NOMO-1 treated with dmso at 0.1 percent for 144 hours (cell line): ENCODE measurements around the gene ZNF697.

Experiments
- DNase-seq: peaks from one replicate; lab custom pipeline; 2025; ENCODE audit not compliant: unreplicated experiment; lab: John Stamatoyannopoulos, UW

Gene ZNF697

DNA sequence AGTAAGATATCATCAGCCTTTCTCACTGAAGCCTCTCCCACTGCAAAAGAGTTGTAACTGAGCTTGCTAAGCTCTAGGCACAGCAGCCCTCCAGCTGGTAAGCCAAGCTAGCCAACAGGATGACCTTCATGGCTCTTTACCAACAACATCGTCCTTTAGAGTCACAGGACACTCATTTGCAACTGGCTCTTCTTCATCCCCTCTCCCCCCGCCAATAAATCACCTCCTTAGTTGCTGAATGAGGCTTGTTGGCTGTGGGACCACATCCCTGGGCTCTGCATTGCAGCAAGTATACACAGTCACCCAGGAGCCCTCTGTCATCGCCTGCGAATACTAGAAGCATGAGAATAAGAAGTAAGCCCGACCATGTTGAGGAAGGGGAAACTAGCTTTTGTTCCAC lies 16.0 kb upstream of the ZNF697 start:
- no peak for DNase-seq

DNA sequence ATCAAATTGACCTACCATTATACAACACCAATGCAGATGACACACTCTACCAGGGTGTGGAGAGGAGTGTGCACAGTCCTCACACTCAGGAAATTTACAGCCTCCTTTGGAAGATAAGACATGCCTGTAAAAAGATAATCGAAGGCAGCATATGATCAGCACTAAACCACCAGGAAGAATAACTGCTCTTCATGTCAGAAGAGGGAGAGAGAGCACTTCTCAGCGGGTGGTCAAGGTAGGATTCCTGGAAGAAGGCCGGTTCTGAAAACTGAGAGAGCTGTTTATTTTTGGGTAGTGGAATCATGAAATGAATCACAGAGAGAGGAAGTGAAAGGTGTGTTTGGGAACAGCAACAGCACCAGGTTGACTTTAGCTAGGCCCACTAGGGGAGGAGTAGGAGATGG lies 14.0 kb upstream of the ZNF697 start:
- no peak for DNase-seq

DNA sequence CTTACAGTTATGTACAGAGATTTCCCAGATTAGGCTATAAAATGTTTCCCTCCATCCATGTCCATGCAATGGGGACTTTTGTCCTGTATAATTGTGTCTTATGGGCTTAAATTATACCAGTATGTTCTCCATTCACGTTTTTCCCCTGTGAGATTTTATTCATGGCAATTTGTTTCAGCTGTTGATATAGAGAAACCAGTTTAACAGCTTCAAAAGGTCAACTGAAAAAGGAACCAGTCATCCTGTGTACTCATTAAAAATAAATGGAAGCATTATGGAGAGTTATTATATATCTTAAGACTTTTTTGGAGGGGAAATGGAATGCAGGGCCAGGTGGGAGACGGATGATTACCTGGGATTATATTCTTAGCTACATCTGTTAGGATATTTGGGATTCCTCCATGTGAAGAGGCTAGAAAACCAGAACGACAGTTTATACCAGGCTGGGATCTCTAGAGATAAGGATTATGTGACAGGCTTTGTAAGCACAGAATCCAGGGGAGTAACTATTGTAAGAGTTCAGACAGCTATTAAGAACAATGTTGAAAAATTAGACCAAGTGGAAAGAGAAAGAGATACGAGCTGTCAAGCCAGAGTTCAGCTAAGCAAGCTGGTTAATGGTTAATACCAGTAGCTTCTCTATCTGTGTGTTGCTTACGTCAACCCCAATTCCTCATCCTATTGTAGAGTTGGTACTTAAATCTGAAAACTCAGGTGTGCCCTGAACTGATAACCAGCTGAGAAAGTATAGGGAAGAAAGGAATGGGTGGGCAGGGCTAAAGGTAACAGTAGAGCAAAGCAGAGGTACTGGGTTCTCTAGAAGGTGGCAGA lies 12.4 kb upstream of the ZNF697 start:
- DNase-seq = no peak

DNA sequence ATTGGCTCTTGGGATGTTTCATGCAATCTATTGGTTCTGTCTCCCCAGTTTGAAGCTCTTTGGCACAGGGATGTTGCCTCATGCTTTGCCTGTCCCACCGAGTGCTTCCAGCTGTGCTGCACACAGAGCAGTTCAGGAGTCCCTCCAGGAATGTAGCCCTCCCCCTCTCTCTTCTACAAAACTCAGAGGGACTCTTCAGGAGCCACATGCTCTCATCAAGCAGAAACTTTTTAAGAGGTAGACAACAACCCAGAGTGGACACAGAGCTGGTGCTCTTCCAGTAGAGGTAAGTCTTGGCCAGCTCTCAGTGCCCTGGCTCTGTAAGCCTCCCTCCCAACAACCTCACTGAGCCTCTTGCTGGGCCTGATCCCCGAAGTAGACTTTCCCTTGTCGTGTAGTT lies 11.6 kb upstream of the ZNF697 start:
- DNase-seq = no peak

DNA sequence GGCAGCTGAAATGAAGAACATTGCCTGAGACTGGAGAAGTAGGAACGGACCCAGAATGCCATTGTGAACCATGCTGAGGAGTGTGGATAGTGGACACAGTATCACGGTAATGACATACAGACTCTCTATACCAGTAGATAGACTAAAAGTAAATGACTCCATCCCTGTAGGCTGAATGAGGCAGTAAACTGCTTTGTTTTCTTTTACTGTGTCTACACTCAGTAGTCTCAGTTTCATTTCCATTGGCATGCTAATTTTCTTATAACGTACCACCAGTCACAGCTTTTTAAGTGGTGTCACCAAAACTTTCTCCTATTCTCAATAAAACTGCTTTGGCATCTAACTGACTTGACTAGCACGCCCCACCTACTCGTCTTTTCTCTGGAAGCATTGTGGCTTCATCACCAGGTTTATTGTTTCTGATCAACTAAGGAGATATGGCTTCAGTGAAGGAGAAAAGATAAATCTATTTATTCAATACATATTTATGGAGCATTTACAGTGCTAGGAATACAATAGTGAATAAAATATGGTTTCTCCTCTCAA lies 8.4 kb upstream of the ZNF697 start:
- no peak for DNase-seq

DNA sequence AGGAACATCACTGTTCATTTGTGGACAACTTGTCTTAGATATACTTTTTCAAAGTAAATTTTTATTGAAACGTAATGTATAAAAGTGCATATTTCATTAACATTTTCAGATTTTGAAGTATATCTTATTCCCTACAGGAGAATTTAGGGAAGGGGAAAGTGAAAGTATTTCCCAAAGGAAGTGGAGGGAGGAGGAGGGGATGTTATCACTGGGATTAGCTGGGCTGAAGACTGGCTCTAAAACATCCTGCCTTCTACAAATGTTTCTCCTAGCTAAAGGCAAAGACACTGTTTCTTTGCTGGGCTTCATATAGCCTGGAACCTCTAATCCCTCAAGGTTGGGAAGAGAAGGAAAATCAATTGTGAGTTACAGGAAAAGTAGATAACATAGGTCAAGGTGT lies 7.1 kb upstream of the ZNF697 start:
- DNase-seq = no peak

DNA sequence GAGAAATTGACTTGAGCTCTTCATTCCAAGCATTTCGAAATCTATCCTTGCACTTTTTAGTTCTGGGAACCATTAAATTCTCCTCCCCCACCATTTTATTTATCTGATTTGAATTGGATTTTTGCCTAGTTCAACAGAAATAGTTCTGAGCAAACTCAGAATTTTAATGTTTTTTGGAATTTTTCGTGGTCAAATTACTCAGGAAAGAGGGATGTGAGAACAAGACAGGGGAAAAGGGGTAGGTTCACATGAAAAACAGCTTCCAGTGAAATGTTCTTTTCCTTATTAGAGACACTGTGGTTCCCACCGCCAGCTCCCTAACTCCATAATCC lies 5.7 kb upstream of the ZNF697 start:
- no peak for DNase-seq

DNA sequence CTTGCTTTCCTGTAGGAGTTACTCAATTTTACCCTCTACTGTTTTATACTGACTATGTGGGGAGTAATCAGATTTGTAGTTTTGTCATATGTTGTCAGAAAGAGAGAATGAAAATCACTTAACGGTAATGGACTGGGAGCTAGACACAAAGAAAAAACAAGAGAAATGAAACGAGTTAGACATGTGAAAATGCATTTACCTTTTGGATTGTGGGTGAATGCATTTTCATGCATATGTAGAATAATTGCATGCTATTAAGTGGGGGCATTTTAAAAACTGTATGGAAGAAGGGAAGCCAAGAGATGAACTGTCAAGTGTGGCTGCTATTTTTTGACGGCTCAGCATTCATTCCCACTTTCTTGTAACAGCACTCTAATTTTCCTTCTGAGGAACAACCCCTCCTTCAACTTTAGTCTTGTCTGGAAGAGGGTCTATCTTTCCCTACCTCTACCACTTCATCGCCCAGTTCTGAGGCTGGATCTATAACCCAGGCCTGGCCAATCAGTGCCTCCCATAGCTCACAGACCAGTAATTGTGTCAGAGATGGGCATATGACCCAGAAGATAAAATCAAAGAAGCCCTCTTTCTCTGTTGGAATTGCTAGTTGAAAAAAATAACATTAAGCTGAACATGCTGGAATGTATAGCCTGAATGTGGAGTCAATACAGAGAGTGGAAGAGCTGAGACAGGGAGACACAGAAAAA lies 5.2 kb upstream of the ZNF697 start:
- no peak for DNase-seq

DNA sequence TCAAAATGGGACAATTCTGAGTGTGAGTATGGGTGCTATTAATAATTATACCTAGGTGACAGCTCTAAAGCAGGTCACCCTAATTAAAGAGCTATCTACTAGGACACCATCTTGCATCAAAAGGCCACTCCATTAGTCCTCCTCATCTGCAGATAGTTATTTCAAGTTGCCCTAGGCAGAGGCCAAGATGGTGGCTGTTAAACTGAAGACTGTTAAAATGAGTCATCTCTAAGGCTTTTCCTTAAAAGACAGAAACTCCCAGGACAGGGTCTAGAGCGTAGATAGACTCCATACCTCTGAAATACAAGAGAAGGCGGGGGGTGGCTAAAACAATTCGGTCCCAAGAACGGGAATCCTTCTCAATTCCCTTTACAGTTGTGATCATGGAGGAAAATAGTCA lies 4.5 kb upstream of the ZNF697 start:
- no peak for DNase-seq

DNA sequence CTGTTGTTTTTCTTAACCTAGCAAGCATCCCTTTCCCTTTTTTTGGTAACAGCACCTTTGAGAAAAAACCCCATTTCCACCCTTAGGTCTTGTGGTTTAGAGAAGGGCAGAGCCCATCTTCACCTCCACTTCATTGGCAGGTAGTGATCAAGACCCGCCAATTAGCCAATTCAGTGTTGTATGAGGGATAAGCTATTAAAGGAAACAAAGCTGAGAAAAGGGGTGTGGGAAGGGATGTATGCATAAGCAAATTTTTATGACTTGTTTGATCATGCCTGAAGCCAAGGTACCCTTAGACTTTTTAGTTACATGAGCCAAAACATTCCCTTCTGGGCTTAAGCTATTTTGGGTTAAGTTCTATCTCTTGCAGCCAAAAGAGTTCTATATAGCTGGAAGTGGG lies 3.6 kb upstream of the ZNF697 start:
- DNase-seq = no peak

DNA sequence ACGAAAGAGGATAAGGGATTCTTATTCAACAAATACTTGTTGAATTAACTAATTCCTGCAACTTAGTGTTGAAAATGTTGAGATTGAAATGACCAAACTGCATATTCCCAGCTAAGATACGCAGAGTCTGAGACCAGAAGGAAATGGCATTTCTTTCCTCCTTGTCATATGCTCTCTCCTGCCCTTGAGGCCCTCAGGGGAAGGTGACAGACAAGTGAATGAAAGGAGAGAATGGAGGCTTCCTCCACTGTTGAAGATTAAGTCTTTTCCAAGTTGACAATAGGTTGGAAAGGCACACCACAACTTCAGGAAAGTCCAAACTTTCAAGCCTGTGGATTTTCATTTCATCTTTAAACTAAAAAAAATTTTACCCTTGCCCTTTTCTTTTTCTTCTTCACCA lies 3.1 kb upstream of the ZNF697 start:
- DNase-seq = no peak

DNA sequence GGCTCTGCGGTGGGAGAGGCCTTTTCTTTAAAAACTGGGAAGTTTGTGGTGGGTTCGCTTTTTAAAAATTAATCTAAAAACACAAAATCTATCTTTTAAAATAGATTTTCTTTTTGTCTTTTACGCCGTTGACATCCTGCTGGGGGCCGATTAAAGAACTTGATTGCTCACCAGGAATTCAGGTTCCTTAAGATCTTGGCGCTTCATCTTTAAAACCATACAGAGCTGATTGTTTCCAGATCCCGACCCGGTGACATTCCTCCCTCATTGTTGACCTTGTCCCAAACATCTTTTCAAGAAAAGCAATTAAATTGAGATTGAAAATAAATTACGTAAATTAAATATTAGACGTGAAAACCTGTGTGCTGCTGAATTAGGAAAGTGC lies 546 bp upstream of the ZNF697 start:
- no peak for DNase-seq

DNA sequence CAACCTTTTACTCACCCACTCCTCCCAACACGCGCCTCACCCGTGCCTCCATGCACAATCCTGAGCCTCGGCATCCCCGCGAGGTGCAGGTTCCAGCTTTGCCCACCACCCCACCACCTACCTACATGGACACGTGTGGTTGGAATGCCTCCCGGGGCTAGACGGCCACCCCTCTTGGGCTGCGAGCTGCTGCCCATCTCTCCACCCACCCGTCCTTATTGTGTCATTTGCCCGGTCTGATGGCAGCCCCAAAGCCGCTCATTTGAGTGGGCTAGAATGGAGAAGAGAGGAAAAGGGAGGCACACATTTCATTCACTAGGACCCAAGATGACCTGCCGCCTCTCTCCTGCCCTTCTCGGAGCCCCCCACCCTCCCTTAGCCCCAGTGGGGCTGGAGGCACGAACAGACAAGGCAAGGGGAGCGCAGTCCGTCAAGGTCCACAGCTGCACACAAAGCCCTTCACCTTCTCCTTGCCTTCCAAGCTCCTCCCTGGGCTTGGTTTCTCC lies 785 bp downstream of the ZNF697 start:
- no peak for DNase-seq

DNA sequence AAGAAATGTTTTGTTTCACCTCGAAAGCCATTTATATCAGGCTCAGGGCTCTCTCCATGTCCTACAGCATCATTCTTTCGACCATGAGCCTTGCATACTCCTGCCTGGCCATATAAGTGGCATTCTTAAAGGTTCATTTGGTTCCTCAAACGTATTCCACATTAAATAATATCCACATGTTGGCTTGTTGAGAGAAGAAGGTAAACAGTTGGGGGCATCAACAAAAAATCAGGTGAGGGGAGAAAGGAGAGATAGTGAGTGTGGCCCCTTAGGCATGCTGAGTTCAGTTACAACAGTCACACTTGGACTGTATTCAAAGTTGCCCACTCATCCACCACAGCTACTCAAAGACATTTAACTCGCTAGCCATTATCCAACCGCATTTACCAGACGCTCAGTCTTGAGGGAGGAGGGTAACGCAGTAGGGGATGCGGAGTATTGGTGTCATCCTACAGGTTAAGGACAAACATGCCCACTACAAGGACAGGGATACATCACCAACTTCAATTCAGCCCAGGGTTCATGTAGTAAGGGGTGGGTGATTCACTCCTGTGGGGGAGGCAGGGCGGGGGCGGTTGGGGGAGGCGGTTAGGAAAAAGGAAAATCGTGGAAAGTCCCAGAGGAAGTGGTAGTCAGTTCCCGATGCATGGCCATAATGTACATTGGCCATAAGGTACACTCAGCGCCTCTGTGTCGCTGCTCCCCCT lies 1.4 kb downstream of the ZNF697 start:
- no peak for DNase-seq

DNA sequence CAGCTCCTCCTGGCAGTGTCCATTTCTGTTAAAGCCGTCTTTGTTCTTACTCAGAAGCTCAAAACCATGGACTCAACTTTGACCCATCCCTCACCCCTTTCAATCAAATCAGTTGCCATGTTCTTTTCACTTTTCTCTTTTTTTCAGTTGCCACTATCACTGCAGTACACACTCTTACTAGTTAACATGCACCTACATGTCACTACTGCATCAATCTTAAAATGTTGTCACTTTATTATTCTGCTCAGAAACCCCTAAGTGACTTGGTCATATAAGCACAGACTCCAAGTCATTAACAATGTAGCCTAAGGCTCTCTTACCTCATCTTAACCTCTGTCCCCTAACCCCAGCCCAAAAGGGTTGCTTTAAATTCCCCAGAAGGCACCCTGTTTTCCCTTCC lies 9.0 kb downstream of the ZNF697 start:
- no peak for DNase-seq

DNA sequence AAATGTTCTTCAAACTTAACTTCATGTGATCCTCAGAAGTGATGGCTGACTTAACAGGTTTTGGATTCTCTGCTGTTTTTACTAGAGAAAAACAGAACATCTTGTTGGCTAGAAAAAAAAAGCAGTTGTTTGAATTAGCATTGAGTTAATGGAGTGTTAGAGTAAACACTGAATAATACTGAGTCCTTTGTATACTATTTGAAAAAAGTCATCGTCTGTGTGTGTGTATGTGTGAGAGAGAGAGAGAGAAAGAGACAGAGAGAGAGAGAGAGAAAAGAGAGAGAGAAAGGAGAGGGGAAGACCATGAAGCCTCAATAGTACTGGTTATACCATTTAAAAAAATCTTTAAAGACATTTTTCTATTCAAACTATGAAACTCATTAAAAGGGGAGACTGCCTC lies 10.4 kb downstream of the ZNF697 start:
- no peak for DNase-seq

DNA sequence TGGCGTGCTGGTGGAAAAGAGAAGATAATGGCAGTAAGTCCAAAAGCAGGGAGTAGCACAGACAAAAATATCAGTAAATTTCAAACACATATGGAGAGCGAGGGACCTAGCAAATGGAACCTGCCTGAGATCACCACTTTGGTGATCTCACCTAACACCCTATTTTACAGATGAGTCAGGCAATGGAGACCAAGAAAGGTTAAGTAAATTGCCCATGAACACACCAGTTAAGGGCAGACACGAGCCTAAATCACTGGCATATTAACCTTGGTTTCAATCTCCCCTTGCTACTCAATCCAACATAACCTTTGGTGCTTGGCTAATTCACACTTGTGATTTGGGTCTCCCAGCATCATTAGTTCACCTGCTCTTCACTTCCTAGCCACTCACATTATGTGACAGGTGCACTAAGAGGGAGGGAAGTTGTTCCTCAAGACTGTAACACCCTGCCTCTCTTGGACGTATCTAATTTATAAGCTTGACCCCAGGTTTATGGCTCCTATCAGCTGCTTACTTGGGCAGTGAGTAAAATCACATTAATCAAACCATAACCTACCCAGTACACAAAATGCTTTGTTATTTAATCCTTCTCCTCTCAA lies 11.5 kb downstream of the ZNF697 start:
- no peak for DNase-seq

DNA sequence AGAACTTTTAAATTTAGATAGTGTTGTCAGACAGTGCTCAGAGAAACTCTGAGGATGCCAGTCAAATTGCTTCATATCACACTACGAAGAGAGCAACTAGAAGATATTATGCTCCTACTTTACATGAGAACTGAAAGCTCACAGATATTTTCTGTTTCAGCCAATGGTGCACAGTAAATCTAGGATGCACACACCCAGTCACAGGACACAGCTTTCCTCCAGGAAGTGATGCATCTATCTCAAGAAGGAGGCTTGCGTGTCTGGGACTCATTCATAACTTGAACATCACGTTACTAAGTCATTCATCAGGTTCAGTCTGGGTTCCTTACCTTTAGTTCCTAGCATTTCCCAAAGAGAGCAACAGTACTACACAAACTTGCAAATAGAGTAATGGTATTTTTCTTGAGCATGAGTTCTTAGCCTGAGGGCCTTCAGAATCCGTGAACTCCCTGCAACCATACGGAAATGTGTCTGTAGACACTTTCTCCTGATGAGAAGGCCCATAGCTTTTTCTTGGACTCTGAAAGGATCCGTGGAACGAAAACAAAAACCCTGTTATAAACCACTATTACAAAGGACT lies 12.2 kb downstream of the ZNF697 start:
- no peak for DNase-seq

DNA sequence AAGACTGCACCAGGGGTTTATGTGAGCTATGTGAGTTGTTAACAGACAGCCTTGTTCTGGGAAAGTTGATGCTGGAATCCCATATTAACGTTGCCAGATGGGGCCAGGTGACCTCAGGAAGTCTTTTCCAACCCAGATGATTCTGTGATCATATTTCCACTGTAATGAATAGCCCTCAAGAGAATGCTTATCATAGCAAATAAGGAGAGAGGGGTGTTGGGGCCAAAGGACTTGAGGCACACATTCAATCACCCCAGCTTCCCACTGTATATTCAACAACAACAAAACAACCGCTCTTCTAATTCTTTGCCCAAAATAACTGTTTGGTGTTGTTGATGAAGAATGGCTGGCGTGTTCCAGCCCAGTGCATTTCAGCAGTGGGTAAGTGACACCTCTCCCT lies 14.1 kb downstream of the ZNF697 start:
- no peak for DNase-seq

DNA sequence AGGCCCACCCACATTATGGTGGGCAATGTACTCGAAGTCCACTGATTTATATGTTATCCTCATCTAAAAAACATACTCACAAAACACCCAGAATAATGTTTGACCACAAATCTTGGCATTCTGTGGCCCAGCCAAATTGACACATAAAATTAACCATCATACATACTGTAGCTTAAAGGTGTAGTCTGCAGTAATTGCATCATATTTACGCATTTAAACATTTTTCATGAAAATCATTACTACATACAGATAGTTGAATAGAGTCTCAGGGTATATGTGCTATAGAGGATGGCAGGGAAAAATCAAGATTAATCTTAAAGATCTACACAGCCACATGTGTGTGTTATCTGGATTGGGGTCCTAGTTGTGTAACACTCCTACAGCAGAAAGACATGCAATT lies 14.5 kb downstream of the ZNF697 start:
- no peak for DNase-seq

DNA sequence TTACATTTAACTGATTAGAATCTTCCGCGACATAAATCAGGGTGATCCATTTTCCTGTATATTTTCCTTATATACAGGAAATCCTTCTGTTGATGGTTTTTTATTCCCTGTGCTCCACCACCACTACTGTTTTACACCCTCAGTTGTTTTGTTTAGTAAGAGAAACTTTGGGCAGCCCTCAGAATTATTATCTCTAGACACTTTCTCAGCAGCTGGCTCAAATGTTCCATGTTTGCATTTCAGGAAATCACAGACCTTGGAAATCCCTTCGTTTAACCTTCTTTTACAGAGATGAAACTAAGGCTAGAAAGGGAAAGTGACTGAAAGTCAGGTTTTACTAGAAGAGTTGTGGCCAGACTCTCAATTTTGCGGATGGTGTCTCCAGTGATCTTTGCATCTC lies 15.2 kb downstream of the ZNF697 start:
- no peak for DNase-seq
